Activated T-cell treated with anti-CD3 and anti-CD28 coated beads, Interleukin-2, amount 50 U/mL, for 24 hours (primary cell): ENCODE results near the gene EPS8L1.
"Not testable (repeated sequence)": the region's sequence is repeated elsewhere in the genome, so short reads cannot be mapped to it uniquely, and the experiment has no call there.

Source experiments
- DNase-seq: peaks from one replicate; pipeline ENCODE4 v3.0.0-alpha.2; 2020
- H3K27ac Mint-ChIP-seq: 2 replicates; pipeline ENCODE4 v1.8.0; 2020; ENCODE audit warnings: mild to moderate bottlenecking, mixed read lengths
- H3K27me3 Mint-ChIP-seq: 2 replicates; pipeline ENCODE4 v1.8.0; 2020; ENCODE audit warnings: mixed read lengths
- H3K36me3 Mint-ChIP-seq: 2 replicates; pipeline ENCODE4 v1.8.0; 2020; ENCODE audit warnings: low read depth, mixed read lengths
- H3K4me1 Mint-ChIP-seq: 2 replicates; pipeline ENCODE4 v1.8.0; 2020; ENCODE audit warnings: low read depth, mixed read lengths
- H3K4me3 Mint-ChIP-seq: 2 replicates; pipeline ENCODE4 v1.8.0; 2020; ENCODE audit warnings: mild to moderate bottlenecking, moderate library complexity, mixed read lengths
- H3K9me3 Mint-ChIP-seq: 2 replicates; pipeline ENCODE4 v1.8.0; 2020; ENCODE audit warnings: mixed read lengths

EPS8L1 gene

DNA sequence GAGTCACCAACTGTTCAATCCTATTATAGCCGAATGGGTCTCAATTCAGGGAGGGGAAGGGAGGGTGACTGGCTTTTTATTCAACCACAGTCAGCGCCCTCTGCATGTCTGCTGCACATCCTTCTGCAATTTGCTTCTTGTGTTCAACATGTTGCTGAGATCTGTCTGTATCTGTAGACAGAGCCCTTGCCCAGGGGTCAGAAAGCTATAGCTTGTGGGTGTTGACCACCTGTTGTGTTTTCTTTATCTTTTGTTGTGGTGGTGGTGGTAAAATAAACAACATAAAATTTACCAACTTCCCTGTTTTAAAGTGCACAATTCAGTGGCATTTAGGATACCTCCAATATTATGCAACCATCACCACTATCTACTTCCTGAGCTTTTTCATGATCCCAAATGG lies 29.6 kb downstream of the EPS8L1 start:
- no peak for DNase-seq
- no peak overlapping the region for H3K27ac Mint-ChIP-seq
- peaks cover 5% of the 10 kb centered on the region for H3K4me1 Mint-ChIP-seq
- peaks cover 72% of the 10 kb centered on the region for H3K36me3 Mint-ChIP-seq
- H3K9me3 Mint-ChIP-seq = no peaks in the 10 kb centered on the region
- H3K27me3 Mint-ChIP-seq = no peaks in the 10 kb centered on the region
- no peak overlapping the region for H3K4me3 Mint-ChIP-seq

- DNase-seq = no peak
- Mint-ChIP-seq H3K36me3 (peaks cover 74% of the 10 kb centered on the region), H3K9me3 (no peaks in the 10 kb centered on the region), H3K4me1 (peaks cover 5% of the 10 kb centered on the region), H3K4me3 (no peak overlapping the region), H3K27me3 (no peaks in the 10 kb centered on the region), H3K27ac (no peak overlapping the region)
These were observed 30.9 kb downstream of the EPS8L1 start for GRCh38 chr19:55106591-55106990.

DNA sequence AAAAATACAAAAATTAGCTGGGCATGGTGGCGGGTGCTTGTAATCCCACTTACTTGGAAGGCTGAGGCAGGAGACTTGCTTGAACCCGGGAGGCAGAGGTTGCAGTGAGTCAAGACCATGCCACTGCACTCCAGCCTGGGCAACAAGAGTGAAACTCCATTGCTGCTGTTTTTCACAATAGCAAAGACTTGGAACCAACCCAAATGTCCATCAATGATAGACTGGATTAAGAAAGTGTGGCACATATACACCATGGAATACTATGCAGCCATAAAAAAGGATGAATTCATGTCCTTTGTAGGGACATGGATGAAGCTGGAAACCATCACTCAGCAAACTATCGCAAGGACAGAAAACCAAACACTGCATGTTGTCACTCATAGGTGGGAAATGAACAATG lies 31.6 kb downstream of the EPS8L1 start:
- not testable (repeated sequence) for H3K27ac Mint-ChIP-seq, H3K4me3 Mint-ChIP-seq, DNase-seq, H3K4me1 Mint-ChIP-seq, H3K9me3 Mint-ChIP-seq, H3K27me3 Mint-ChIP-seq
- peaks cover 73% of the 10 kb centered on the region for H3K36me3 Mint-ChIP-seq

DNA sequence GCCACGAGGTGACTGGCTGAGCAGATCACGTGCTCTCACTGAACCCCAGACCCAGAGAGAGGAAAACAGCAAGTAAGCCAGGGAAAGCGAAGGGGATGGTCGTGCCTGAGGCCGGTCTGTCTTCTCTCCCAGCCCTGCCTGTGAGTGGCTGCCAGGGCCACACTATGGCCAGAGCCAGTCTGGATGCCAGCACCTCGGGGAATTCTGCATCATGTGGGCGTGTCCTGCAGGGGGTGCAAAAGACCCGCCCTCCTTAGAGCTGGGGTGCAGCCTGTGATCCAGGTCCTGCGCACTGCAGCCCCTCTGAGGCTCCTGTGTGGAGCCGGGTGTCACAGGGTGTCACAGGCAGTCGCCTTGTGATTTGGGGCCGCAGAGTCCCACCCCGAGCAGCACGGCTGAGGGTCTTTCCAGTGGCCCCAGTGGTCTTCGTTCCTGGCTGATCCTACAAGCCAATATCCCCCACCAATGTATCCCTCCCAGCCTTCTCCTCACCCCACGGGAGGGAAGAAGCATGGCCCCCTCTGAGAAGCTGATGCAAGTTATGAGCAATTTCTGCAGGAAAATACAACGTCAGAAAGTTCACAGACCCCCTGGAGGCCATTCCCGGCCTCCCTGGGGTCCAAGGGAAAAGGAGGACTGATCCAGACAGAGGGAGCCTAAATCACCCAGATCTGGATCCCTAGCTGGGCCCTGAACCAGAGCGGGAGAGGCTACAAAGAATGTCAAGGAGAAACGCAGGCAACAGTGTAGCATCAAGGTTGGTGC lies 34.0 kb downstream of the EPS8L1 start:
- H3K4me1 Mint-ChIP-seq = peaks cover 16% of the 10 kb centered on the region
- peaks cover 62% of the 10 kb centered on the region for H3K36me3 Mint-ChIP-seq
- DNase-seq = no peak
- no peak overlapping the region for H3K27ac Mint-ChIP-seq
- H3K9me3 Mint-ChIP-seq = no peaks in the 10 kb centered on the region
- H3K4me3 Mint-ChIP-seq = no peak overlapping the region
- no peaks in the 10 kb centered on the region for H3K27me3 Mint-ChIP-seq

DNA sequence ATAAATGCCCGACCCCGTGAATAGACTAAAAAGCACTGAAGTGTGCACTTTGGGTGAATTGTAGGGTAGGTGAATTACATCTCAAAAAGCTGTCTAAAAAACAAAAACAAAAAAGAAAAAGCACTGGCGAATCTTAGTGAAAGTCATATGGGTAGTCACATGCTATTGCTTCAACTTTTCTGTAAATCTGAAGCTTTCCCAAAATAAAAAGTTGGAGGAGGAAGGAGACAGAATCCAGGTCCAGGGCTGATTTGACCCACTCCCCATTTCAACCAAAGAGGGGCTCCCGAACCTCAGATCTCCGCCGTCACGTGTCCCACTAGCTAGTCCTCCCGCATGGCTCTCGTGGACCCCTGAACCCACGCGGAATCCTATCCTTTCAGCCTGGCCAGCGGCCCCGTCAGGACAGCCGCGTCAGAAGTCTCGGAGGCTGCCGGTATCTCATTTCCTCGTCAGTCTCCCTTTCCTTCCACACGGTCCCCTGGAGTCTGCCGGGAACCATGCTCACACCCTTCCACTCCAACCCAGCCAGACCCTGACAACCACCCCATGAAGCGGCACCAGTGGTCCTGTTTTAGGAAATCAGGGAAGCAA lies 35.7 kb downstream of the EPS8L1 start:
- peaks cover 32% of the 10 kb centered on the region for H3K4me1 Mint-ChIP-seq
- H3K4me3 Mint-ChIP-seq = no peak overlapping the region
- H3K27ac Mint-ChIP-seq = no peak overlapping the region
- H3K36me3 Mint-ChIP-seq = peaks cover 63% of the 10 kb centered on the region
- H3K27me3 Mint-ChIP-seq = no peaks in the 10 kb centered on the region
- no peak for DNase-seq
- H3K9me3 Mint-ChIP-seq = no peaks in the 10 kb centered on the region

GRCh38 chr19:55112246-55112776 lies 36.6 kb downstream of the EPS8L1 start:
- Mint-ChIP-seq H3K27me3 (no peaks in the 10 kb centered on the region), H3K4me1 (peaks cover 26% of the 10 kb centered on the region), H3K27ac (no peak overlapping the region), H3K9me3 (no peaks in the 10 kb centered on the region), H3K4me3 (no peak overlapping the region), H3K36me3 (peaks cover 60% of the 10 kb centered on the region)
- no peak for DNase-seq

DNA sequence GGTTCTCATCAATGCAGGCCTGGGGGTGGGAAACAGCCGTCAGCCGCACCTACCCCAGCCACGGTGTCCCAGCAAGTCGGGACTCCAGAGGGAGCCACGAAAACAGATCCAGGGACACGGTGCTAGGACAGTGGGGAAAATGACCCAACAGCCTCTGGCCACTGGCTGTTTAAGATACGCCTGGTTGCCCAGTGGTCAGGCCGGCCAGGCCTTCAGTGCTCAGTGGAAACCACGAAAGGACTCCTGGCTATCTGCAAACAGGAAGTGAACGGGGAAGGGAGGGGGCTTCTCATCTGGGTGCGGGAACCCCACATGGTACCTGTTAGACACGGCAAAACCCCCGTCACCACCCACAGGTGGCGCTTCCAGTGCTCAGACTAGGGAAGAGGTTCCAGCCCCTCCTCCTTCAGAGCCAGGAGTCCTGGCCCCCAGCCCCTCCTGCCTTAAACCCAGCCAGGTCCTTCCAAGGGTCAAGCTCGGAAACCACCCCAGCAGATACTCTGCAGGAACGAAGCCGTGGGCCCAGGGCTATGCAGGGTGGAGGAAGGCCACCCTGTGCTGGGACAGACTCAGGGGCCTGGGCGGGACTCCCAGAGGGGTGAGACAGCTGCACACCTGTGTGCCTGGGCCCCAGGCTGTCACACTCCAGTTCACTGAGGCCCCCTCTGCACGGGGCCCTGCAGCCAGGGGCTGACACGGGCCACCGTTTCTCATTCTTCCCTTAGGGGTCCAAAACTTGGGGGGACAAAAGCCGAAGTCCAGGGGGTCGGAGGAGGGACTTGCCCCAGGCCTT lies 37.3 kb downstream of the EPS8L1 start:
- peaks cover 29% of the 10 kb centered on the region for H3K4me1 Mint-ChIP-seq
- no peaks in the 10 kb centered on the region for H3K27me3 Mint-ChIP-seq
- DNase-seq = no peak
- peaks cover 63% of the 10 kb centered on the region for H3K36me3 Mint-ChIP-seq
- no peak overlapping the region for H3K27ac Mint-ChIP-seq
- H3K9me3 Mint-ChIP-seq = no peaks in the 10 kb centered on the region
- H3K4me3 Mint-ChIP-seq = no peak overlapping the region

- no peaks in the 10 kb centered on the region for H3K9me3 Mint-ChIP-seq
- DNase-seq = no peak
- peaks cover 34% of the 10 kb centered on the region for H3K4me1 Mint-ChIP-seq
- H3K27ac Mint-ChIP-seq = no peak overlapping the region
- H3K36me3 Mint-ChIP-seq = peaks cover 59% of the 10 kb centered on the region
- no peaks in the 10 kb centered on the region for H3K27me3 Mint-ChIP-seq
- no peak overlapping the region for H3K4me3 Mint-ChIP-seq
These were observed 37.9 kb downstream of the EPS8L1 start for GRCh38 chr19:55113570-55114039.

DNA sequence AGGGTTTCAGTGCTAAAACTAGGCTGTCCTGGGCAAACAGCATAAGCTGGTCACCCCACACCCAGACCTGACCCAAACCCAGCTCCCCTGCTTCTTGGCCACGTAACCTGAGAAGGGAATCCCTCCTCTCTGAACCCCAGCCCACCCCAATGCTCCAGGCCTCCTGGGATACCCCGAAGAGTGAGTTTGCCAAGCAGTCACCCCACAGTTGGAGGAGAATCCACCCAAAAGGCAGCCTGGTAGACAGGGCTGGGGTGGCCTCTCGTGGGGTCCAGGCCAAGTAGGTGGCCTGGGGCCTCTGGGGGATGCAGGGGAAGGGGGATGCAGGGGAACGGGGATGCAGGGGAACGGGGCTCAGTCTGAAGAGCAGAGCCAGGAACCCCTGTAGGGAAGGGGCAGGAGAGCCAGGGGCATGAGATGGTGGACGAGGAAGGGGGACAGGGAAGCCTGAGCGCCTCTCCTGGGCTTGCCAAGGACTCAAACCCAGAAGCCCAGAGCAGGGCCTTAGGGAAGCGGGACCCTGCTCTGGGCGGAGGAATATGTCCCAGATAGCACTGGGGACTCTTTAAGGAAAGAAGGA lies 39.0 kb downstream of the EPS8L1 start:
- peaks cover 49% of the 10 kb centered on the region for H3K36me3 Mint-ChIP-seq
- H3K27me3 Mint-ChIP-seq = no peaks in the 10 kb centered on the region
- H3K27ac Mint-ChIP-seq = peak overlapping the region; percentile 66
- H3K4me1 Mint-ChIP-seq = peaks cover 40% of the 10 kb centered on the region
- H3K9me3 Mint-ChIP-seq = no peaks in the 10 kb centered on the region
- H3K4me3 Mint-ChIP-seq = peak overlapping the region; percentile 95
- no peak for DNase-seq

DNA sequence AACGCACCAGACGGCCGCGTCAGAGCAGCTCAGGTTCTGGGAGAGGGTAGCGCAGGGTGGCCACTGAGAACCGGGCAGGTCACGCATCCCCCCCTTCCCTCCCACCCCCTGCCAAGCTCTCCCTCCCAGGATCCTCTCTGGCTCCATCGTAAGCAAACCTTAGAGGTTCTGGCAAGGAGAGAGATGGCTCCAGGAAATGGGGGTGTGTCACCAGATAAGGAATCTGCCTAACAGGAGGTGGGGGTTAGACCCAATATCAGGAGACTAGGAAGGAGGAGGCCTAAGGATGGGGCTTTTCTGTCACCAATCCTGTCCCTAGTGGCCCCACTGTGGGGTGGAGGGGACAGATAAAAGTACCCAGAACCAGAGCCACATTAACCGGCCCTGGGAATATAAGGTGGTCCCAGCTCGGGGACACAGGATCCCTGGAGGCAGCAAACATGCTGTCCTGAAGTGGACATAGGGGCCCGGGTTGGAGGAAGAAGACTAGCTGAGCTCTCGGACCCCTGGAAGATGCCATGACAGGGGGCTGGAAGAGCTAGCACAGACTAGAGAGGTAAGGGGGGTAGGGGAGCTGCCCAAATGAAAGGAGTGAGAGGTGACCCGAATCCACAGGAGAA lies 39.9 kb downstream of the EPS8L1 start:
- no peak for DNase-seq
- H3K36me3 Mint-ChIP-seq = peaks cover 41% of the 10 kb centered on the region
- peak overlapping the region; percentile 95 for H3K4me3 Mint-ChIP-seq
- H3K27ac Mint-ChIP-seq = peak overlapping the region; percentile 93
- no peaks in the 10 kb centered on the region for H3K27me3 Mint-ChIP-seq
- H3K4me1 Mint-ChIP-seq = peaks cover 40% of the 10 kb centered on the region
- H3K9me3 Mint-ChIP-seq = no peaks in the 10 kb centered on the region

GRCh38 chr19:55116232-55116858 lies 40.7 kb downstream of the EPS8L1 start:
- H3K4me3 Mint-ChIP-seq = peak overlapping the region; percentile 95
- H3K27ac Mint-ChIP-seq = peak overlapping the region; percentile 93
- H3K4me1 Mint-ChIP-seq = peaks cover 40% of the 10 kb centered on the region
- DNase-seq = peak; percentile 68
- no peaks in the 10 kb centered on the region for H3K27me3 Mint-ChIP-seq
- H3K9me3 Mint-ChIP-seq = no peaks in the 10 kb centered on the region
- H3K36me3 Mint-ChIP-seq = peaks cover 34% of the 10 kb centered on the region

DNA sequence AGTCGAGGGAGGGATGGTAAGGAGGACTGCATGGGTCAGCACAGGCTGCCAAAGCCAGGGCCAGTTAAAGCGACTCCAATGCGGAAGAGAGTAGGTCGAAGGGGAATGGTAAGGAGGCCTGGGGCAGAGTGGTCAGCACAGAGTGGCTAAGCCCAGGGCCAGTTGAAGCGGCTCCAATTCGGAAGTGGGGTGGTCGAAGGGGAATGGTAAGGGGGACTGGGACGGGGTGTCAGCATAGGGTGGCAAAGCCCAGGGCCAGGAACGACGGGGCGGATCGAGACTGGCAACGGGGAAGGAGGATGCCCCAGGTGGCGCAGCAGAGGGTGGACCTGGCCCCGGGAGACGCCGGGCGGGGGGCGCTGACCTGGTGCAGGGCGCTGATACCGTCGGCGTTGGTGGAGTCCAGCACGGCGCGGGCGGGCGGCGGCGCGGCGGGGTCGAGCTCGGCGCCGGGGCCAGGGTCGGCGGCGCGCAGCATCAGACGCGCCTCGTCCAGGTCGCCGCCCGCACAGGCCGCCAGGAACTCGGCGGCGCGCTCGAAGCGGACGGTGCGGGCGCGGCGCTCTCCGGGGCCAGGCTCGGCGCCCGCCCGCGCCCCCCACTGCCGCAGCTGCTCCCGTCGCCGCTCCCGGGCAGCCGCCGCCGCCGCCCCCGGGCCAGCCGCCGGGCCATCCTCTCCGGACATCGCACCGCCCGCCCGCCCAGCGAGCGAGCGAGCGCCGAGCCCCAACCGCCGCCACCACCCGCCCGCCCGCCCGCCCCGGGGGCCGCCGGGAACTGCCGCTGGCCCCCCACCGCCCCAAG lies 41.4 kb downstream of the EPS8L1 start, which contains the start of gene PPP1R12C:
Gene PPP1R12C (minus strand): TSS at position 779 of the 804 bp plus-strand sequence. CDS start 94 bp downstream, at position 685.
- Mint-ChIP-seq H3K9me3 (no peaks in the 10 kb centered on the region), H3K27me3 (peaks cover 3% of the 10 kb centered on the region)

More for the DNA sequence above, 41.4 kb downstream of the EPS8L1 start, which contains the start of gene PPP1R12C:
- Mint-ChIP-seq H3K4me1 (peaks cover 40% of the 10 kb centered on the region), H3K27ac (peak within 1 kb of the TSS; percentile 95), H3K36me3 (peaks cover 29% of the 10 kb centered on the region), H3K4me3 (peak within 1 kb of the TSS; percentile 96)
- peak; percentile 44 for DNase-seq
